Activated CD8-positive, alpha-beta memory T cell treated with anti-CD3 and anti-CD28 coated beads, Interleukin-2, amount 10 ng/mL, durations not matched to agents 7 days and 5 days (primary cell): ENCODE data around the gene HES4. TPM values are rescaled to one million over a fixed set of nuclear protein-coding genes. Genes with fewer than 3 reads are reported as not detected.
"Not testable (repeated sequence)": the region's sequence is repeated elsewhere in the genome, so short reads cannot be mapped to it uniquely, and the experiment has no call there.

Experiments used
- ATAC-seq: fragments of 150-1000 bp; cut with Tn5 transposase; one replicate; pipeline ENCODE4 v1.10.0; 2021; ENCODE audit warnings: moderate library complexity
- CTCF ChIA-PET: fragments of 350-600 bp; sonication (Branson Sonifier 250); formaldehyde crosslinking; loops from one replicate; lab custom pipeline; 2021; ENCODE audit warnings: antibody characterized with exemption; lab: Charles Lee
- DNase-seq: peaks from one replicate; pipeline ENCODE4 v3.0.0-alpha.2; 2020
- H3K27ac Mint-ChIP-seq: one replicate; pipeline ENCODE4 v1.8.0; 2021; ENCODE audit warnings: mild to moderate bottlenecking, mixed read lengths
- H3K27me3 Mint-ChIP-seq: one replicate; pipeline ENCODE4 v1.8.0; 2021; ENCODE audit warnings: mixed read lengths
- H3K36me3 Mint-ChIP-seq: one replicate; pipeline ENCODE4 v1.8.0; 2021; ENCODE audit warnings: mild to moderate bottlenecking, mixed read lengths
- H3K4me1 Mint-ChIP-seq: one replicate; pipeline ENCODE4 v1.8.0; 2021; ENCODE audit warnings: mixed read lengths
- H3K4me3 Mint-ChIP-seq: one replicate; pipeline ENCODE4 v1.8.0; 2021; ENCODE audit warnings: mild to moderate bottlenecking, moderate library complexity, mixed read lengths
- H3K9me3 Mint-ChIP-seq: one replicate; pipeline ENCODE4 v1.8.0; 2022; ENCODE audit warnings: low read depth, mixed read lengths
- total RNA-seq, 2 experiments: library from RNA; stranded (reverse); gene quantifications; one replicate each; pipeline ENCODE4 v1.2.3, GENCODE V29; 2021

Gene HES4
- total RNA-seq, 2 experiments from 2014 or later = 0.61 to 1.6 TPM

GRCh38 chr1:1030867-1031658 is 31.2 kb upstream of the HES4 start:
- not testable (repeated sequence) for H3K9me3 Mint-ChIP-seq, H3K36me3 Mint-ChIP-seq, DNase-seq, H3K27ac Mint-ChIP-seq, H3K4me1 Mint-ChIP-seq, ATAC-seq, H3K4me3 Mint-ChIP-seq
- peaks cover 12% of the 10 kb centered on the region for H3K27me3 Mint-ChIP-seq
- CTCF ChIA-PET = interaction anchor here (1.0 to 4.0 kb wide), 8 partner anchors 12 to 341 kb away, joined by 3 to 40 read pairs (median 12); partner anchors contain the start of gene ISG15

DNA sequence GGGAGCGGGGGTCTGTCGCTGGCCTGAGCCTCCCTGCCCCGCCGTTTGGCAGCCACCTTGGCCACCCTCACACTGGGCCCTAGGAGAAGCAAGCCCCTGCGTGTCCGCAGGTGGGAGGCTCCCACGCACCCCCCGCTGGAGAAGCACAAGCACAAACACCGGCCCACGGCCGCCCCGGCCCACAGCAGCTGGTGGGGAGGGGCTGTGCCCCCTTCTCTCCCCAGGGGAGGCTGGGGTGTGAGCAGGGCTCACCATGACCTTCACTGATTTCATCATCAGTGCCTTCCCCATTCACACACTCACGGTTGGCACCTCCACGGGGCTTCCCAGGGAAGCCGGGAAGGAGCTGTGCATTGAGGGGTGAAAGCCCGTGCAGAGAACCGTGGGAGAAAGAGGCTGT is 27.9 kb upstream of the HES4 start:
- DNase-seq (no peak), ATAC-seq (no peak)
- H3K27ac Mint-ChIP-seq = no peak overlapping the region
- H3K4me1 Mint-ChIP-seq = peaks cover 3% of the 10 kb centered on the region
- H3K9me3 Mint-ChIP-seq = no peaks in the 10 kb centered on the region
- peaks cover 11% of the 10 kb centered on the region for H3K27me3 Mint-ChIP-seq
- H3K36me3 Mint-ChIP-seq = no peaks in the 10 kb centered on the region
- CTCF ChIA-PET = no interaction called here
- no peak overlapping the region for H3K4me3 Mint-ChIP-seq

GRCh38 chr1:1026599-1027413 is 26.9 kb upstream of the HES4 start:
- DNase-seq (no peak), ATAC-seq (no peak)
- no peaks in the 10 kb centered on the region for H3K9me3 Mint-ChIP-seq
- no peaks in the 10 kb centered on the region for H3K36me3 Mint-ChIP-seq
- H3K4me1 Mint-ChIP-seq = peaks cover 9% of the 10 kb centered on the region
- CTCF ChIA-PET = interaction anchor here (2.0 kb wide), 1 partner anchor 37 kb away, joined by 7 read pairs; no protein-coding TSS in a partner anchor
- peaks cover 11% of the 10 kb centered on the region for H3K27me3 Mint-ChIP-seq
- no peak overlapping the region for H3K4me3 Mint-ChIP-seq
- H3K27ac Mint-ChIP-seq = no peak overlapping the region

GRCh38 chr1:1025730-1026129 is 25.8 kb upstream of the HES4 start:
- DNase-seq (no peak), ATAC-seq (no peak)
- Mint-ChIP-seq H3K27me3 (peaks cover 14% of the 10 kb centered on the region), H3K9me3 (no peaks in the 10 kb centered on the region), H3K36me3 (no peaks in the 10 kb centered on the region), H3K4me1 (peaks cover 11% of the 10 kb centered on the region), H3K4me3 (no peak overlapping the region), H3K27ac (no peak overlapping the region)
- CTCF ChIA-PET = interaction anchor here (0.6 to 2.0 kb wide), 2 partner anchors 34 to 38 kb away, joined by 3 to 7 read pairs; no protein-coding TSS in a partner anchor

- H3K27ac Mint-ChIP-seq = no peak overlapping the region
- H3K9me3 Mint-ChIP-seq = no peaks in the 10 kb centered on the region
- ATAC-seq = no peak
- DNase-seq = no peak
- CTCF ChIA-PET = interaction anchor here (0.6 to 2.0 kb wide), 2 partner anchors 34 to 39 kb away, joined by 3 to 7 read pairs; no protein-coding TSS in a partner anchor
- peaks cover 11% of the 10 kb centered on the region for H3K4me1 Mint-ChIP-seq
- H3K36me3 Mint-ChIP-seq = no peaks in the 10 kb centered on the region
- H3K4me3 Mint-ChIP-seq = no peak overlapping the region
- peaks cover 14% of the 10 kb centered on the region for H3K27me3 Mint-ChIP-seq
These were observed 25.1 kb upstream of the HES4 start for GRCh38 chr1:1024771-1025699.

- H3K36me3 Mint-ChIP-seq = no peaks in the 10 kb centered on the region
These were observed 24.4 kb upstream of the HES4 start for GRCh38 chr1:1024149-1024770.

GRCh38 chr1:1023700-1024099 is 23.8 kb upstream of the HES4 start:
- Mint-ChIP-seq H3K27me3 (peaks cover 14% of the 10 kb centered on the region), H3K9me3 (no peaks in the 10 kb centered on the region), H3K4me3 (no peak overlapping the region), H3K27ac (no peak overlapping the region), H3K36me3 (no peaks in the 10 kb centered on the region), H3K4me1 (peaks cover 14% of the 10 kb centered on the region)
- no peak for ATAC-seq
- no peak for DNase-seq
- CTCF ChIA-PET = interaction anchor here (1.0 kb wide), 1 partner anchor 39 kb away, joined by 3 read pairs; no protein-coding TSS in a partner anchor

More at GRCh38 chr1:1024149-1024770, 24.4 kb upstream of the HES4 start:
- CTCF ChIA-PET = no interaction called here
- H3K27ac Mint-ChIP-seq = no peak overlapping the region
- ATAC-seq (no peak), DNase-seq (no peak)
- peaks cover 14% of the 10 kb centered on the region for H3K27me3 Mint-ChIP-seq
- no peaks in the 10 kb centered on the region for H3K9me3 Mint-ChIP-seq
- H3K4me3 Mint-ChIP-seq = no peak overlapping the region
- peaks cover 11% of the 10 kb centered on the region for H3K4me1 Mint-ChIP-seq

DNA sequence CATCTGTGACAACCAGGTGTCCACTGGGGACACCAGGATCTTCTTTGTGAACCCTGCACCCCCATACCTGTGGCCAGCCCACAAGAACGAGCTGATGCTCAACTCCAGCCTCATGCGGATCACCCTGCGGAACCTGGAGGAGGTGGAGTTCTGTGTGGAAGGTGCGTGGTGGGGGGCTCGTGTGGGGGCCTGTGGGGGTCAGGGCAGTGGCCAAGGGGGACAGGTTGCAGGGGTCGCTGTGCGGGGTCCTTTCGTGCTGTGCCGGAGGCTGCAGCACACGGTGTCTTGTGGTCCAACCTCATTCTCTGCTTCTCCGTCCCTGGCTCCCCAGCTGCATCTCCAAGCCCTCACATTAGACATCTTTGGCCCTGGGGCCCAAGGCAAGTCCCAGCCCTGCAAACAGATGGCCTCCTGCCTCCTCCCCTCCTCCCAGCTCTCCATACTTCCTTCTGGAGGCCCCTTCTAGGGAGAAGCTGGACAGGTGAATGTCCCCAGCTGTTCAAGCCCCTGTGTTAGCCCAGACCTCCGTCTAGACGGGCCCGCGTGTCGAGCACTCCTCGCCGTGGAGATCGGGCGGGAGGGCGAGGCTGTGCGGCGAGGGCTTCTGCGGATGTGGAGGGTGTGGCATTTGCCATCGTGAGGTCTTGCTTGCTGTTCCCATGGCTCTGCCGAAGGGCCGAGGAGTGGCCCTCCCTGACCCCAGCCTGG is 22.6 kb upstream of the HES4 start:
- Mint-ChIP-seq H3K4me1 (peaks cover 17% of the 10 kb centered on the region), H3K4me3 (no peak overlapping the region), H3K27ac (no peak overlapping the region), H3K27me3 (peaks cover 14% of the 10 kb centered on the region), H3K36me3 (peaks cover under 1% of the 10 kb centered on the region), H3K9me3 (no peaks in the 10 kb centered on the region)
- ATAC-seq (no peak), DNase-seq (no peak)
- CTCF ChIA-PET = interaction anchor here (1.8 to 2.0 kb wide), 2 partner anchors 10 to 20 kb away, joined by 5 to 6 read pairs; no protein-coding TSS in a partner anchor

GRCh38 chr1:1021920-1022259 is 22.0 kb upstream of the HES4 start:
- CTCF ChIA-PET = interaction anchor here (1.4 to 2.0 kb wide), 3 partner anchors 10 to 37 kb away, joined by 4 to 6 read pairs (median 5); no protein-coding TSS in a partner anchor
- ATAC-seq (no peak), DNase-seq (no peak)
- Mint-ChIP-seq H3K27ac (no peak overlapping the region), H3K4me1 (peaks cover 22% of the 10 kb centered on the region), H3K36me3 (peaks cover 6% of the 10 kb centered on the region), H3K27me3 (peaks cover 14% of the 10 kb centered on the region), H3K4me3 (no peak overlapping the region), H3K9me3 (no peaks in the 10 kb centered on the region)

DNA sequence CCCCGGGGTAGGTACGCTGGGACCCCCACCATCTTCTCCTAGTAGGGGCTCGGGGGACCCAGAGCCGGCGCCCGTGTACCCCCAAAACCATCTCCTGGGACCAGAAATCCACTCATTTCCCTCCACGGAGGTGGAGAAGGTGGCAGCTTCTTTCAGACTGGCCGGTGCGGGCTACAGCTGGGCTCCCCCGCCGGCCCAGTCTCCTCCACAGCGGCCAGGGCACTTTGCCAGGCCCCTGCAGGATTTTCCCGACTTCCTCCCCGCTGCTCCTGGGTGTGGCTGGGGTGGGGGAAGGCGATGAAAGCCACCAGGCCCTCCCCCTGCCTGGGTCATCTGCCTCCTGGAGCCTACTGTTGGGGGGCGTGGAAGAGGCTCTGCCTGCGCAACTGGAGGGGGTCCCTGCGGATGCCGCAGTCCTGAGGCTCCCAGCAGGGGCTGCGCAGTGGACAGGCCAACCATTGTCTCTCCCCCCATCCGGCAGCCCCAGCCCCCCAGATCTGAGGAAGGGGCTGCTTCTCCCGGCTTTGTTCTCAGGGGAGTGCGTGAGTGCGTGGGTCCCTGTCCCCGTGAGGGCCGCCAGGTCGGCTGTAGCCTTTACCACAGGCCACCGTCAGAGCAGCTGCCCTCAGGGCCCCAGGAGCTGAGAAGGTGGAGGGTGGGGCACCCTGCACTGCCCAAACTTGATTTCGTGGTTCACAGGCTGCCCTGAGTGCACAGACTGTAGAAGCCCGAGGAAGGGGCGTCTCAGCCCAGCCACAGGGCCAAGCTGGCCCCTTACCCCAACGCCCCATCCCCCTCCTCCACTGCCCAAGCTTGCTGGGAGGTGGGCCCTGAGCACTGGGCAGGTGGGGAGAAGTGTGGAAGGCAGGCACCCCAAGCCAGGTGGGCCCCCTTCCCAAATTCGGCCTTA is 21.4 kb upstream of the HES4 start:
- ATAC-seq (no peak), DNase-seq (no peak)
- peaks cover 22% of the 10 kb centered on the region for H3K4me1 Mint-ChIP-seq
- H3K36me3 Mint-ChIP-seq = peaks cover 10% of the 10 kb centered on the region
- peaks cover 14% of the 10 kb centered on the region for H3K27me3 Mint-ChIP-seq
- no peaks in the 10 kb centered on the region for H3K9me3 Mint-ChIP-seq
- CTCF ChIA-PET = interaction anchor here (0.7 to 2.0 kb wide), 5 partner anchors 8 to 43 kb away, joined by 3 to 6 read pairs (median 5); partner anchors contain the start of gene ISG15
- H3K4me3 Mint-ChIP-seq = no peak overlapping the region
- no peak overlapping the region for H3K27ac Mint-ChIP-seq

- H3K27ac Mint-ChIP-seq = no peak overlapping the region
- DNase-seq (no peak), ATAC-seq (no peak)
- H3K27me3 Mint-ChIP-seq = peaks cover 12% of the 10 kb centered on the region
- CTCF ChIA-PET = interaction anchor here (1.2 to 2.0 kb wide), 3 partner anchors 12 to 43 kb away, joined by 4 to 6 read pairs (median 5); no protein-coding TSS in a partner anchor
- H3K9me3 Mint-ChIP-seq = no peaks in the 10 kb centered on the region
- H3K4me1 Mint-ChIP-seq = peaks cover 22% of the 10 kb centered on the region
- H3K4me3 Mint-ChIP-seq = no peak overlapping the region
- peaks cover 10% of the 10 kb centered on the region for H3K36me3 Mint-ChIP-seq
These were observed 20.6 kb upstream of the HES4 start for GRCh38 chr1:1020415-1021009.
